ENCODE results near the gene GRXCR2.
A peak's percentile ranks its signal among the peaks of the same experiment; 100 is the strongest.
"Not testable (repeated sequence)": the region's sequence is repeated elsewhere in the genome, so short reads cannot be mapped to it uniquely, and the experiment has no call there.

GRXCR2 gene

GRCh38 chr5:145838276-145838675, 34.5 kb downstream of the GRXCR2 start:
- no peak for TF ChIP-seq ZNF16 (tag by site-specific recombination; IDR thresholded peaks at IDR 0.05; ENCODE audit: low read depth)
- no peak for TF ChIP-seq ZNF350 (tag by site-specific recombination; IDR thresholded peaks at IDR 0.05)
- TF ChIP-seq GLI4 (tag by site-specific recombination; IDR thresholded peaks at IDR 0.05), result no peak
- no peak for TF ChIP-seq ZNF791 (tag by site-specific recombination; IDR thresholded peaks at IDR 0.05)
- TF ChIP-seq ZBTB21 (tag by site-specific recombination; IDR thresholded peaks at IDR 0.05), result no peak
- no peak for TF ChIP-seq ZFP69B (tag by site-specific recombination; IDR thresholded peaks at IDR 0.05)
- TF ChIP-seq, protein P1, sequence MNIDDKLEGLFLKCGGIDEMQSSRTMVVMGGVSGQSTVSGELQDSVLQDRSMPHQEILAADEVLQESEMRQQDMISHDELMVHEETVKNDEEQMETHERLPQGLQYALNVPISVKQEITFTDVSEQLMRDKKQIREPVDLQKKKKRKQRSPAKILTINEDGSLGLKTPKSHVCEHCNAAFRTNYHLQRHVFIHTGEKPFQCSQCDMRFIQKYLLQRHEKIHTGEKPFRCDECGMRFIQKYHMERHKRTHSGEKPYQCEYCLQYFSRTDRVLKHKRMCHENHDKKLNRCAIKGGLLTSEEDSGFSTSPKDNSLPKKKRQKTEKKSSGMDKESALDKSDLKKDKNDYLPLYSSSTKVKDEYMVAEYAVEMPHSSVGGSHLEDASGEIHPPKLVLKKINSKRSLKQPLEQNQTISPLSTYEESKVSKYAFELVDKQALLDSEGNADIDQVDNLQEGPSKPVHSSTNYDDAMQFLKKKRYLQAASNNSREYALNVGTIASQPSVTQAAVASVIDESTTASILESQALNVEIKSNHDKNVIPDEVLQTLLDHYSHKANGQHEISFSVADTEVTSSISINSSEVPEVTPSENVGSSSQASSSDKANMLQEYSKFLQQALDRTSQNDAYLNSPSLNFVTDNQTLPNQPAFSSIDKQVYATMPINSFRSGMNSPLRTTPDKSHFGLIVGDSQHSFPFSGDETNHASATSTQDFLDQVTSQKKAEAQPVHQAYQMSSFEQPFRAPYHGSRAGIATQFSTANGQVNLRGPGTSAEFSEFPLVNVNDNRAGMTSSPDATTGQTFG (tag by site-specific recombination; IDR thresholded peaks at IDR 0.05; ENCODE audit: borderline replicate concordance), result no peak
- no peak for TF ChIP-seq PRDM2 (tag by site-specific recombination; IDR thresholded peaks at IDR 0.05; ENCODE audit: borderline replicate concordance)
- TF ChIP-seq ZNF140 (tag by site-specific recombination; IDR thresholded peaks at IDR 0.05), result no peak
- TF ChIP-seq, protein P2, sequence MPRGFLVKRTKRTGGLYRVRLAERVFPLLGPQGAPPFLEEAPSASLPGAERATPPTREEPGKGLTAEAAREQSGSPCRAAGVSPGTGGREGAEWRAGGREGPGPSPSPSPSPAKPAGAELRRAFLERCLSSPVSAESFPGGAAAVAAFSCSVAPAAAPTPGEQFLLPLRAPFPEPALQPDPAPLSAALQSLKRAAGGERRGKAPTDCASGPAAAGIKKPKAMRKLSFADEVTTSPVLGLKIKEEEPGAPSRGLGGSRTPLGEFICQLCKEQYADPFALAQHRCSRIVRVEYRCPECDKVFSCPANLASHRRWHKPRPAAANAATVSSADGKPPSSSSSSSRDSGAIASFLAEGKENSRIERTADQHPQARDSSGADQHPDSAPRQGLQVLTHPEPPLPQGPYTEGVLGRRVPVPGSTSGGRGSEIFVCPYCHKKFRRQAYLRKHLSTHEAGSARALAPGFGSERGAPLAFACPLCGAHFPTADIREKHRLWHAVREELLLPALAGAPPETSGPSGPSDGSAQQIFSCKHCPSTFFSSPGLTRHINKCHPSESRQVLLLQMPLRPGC (tag by site-specific recombination; IDR thresholded peaks at IDR 0.05), result no peak
- TF ChIP-seq BCL6B (tag by site-specific recombination; IDR thresholded peaks at IDR 0.05), result no peak
- no peak for TF ChIP-seq ZNF561 (tag by site-specific recombination; IDR thresholded peaks at IDR 0.05; ENCODE audit: borderline replicate concordance)
- H3K9me3 ChIP-seq (ENCODE audit: control insufficient read depth, insufficient read depth, low read depth, low read length), result no peaks in the 10 kb centered on the region
- no peaks in the 10 kb centered on the region; the same call in 1 of the 2 replicates for H3K4me1 ChIP-seq (ENCODE audit: control insufficient read depth, insufficient read depth, low read length)
- H3K36me3 ChIP-seq (ENCODE audit: control insufficient read depth in 2 of 2, insufficient read depth in 1 of 2, low read length in 2 of 2), result no peaks in the 10 kb centered on the region
- ChIA-PET POLR2A (no interaction called here), CTCF (no interaction called here)
- H3K27ac ChIP-seq (ENCODE audit: extremely low read depth, low read depth, low read length), result no peak overlapping the region
- H3K4me3 ChIP-seq (ENCODE audit: low read depth, low read length), result no peak overlapping the region

GRCh38 chr5:145836241-145836640, 36.6 kb downstream of the GRXCR2 start:
- not testable (repeated sequence) for H3K4me3 ChIP-seq (ENCODE audit: low read depth, low read length); H3K27ac ChIP-seq (ENCODE audit: extremely low read depth, low read depth, low read length); H3K36me3 ChIP-seq (ENCODE audit: control insufficient read depth in 2 of 2, insufficient read depth in 1 of 2, low read length in 2 of 2); H3K4me1 ChIP-seq (ENCODE audit: control insufficient read depth, insufficient read depth, low read length); H3K9me3 ChIP-seq (ENCODE audit: control insufficient read depth, insufficient read depth, low read depth, low read length)
- TF ChIP-seq ZFHX2 (tag by site-specific recombination; conservative IDR thresholded peaks at IDR 0.05), result 0 out of 2 replicates have a peak, but pooled peaks have one; percentile 12
- CTCF ChIA-PET, result interaction anchor here (0.6 to 0.9 kb wide), 2 partner anchors 610 to 665 kb away, joined by 3 to 7 read pairs; no protein-coding TSS in a partner anchor
- POLR2A ChIA-PET, result interaction anchor here (1.7 kb wide), 1 partner anchor 8 kb away, joined by 4 read pairs; no protein-coding TSS in a partner anchor

Data from HEK293 (cell line).